Stimulated activated CD8-positive, alpha-beta memory T cell treated with anti-CD3 and anti-CD28 coated beads, Interleukin-15, amount 100 ng/mL, for 48 hours (primary cell): Measurements from ENCODE around the gene ESPN.
"Not testable (repeated sequence)": the region's sequence is repeated elsewhere in the genome, so short reads cannot be mapped to it uniquely, and the experiment has no call there.

Source experiments
- DNase-seq, 2 donors: peaks; one replicate each; pipeline ENCODE4 v3.0.0-alpha.2; 2020; ENCODE audit warnings: low read depth in 2 of 2

ESPN gene

GRCh38 chr1:6424619-6425593, at the start of gene ESPN:
Gene ESPN, plus strand, starts transcription at chr1:6424776. Its CDS starts 180 bp downstream, at chr1:6424956.
- DNase-seq: no peak

GRCh38 chr1:6378096-6378746, 46.4 kb upstream of the ESPN start:
- DNase-seq: no peak

GRCh38 chr1:6380037-6380436, 44.5 kb upstream of the ESPN start:
- no peak for DNase-seq

- DNase-seq: no peak
These were observed 40.4 kb upstream of the ESPN start for GRCh38 chr1:6384135-6384534.

GRCh38 chr1:6384962-6385361, 39.6 kb upstream of the ESPN start:
- no peak for DNase-seq

GRCh38 chr1:6385488-6386191, 38.9 kb upstream of the ESPN start:
- no peak for DNase-seq

GRCh38 chr1:6386371-6386949, 38.1 kb upstream of the ESPN start:
- DNase-seq: no peak

- DNase-seq: no peak
These were observed 34.6 kb upstream of the ESPN start for GRCh38 chr1:6389971-6390370.

- DNase-seq: no peak
These were observed 32.4 kb upstream of the ESPN start for GRCh38 chr1:6391951-6392808.

GRCh38 chr1:6392809-6393399, 31.7 kb upstream of the ESPN start:
- DNase-seq: peak in 1 of 2 donors; percentile 4

- peak; percentile 84 to 86 for DNase-seq
These were observed 31.0 kb upstream of the ESPN start, which contains the start of gene ACOT7 for GRCh38 chr1:6393400-6394187. Gene ACOT7, minus strand, starts transcription at chr1:6393767. Its CDS starts 368 bp downstream, at chr1:6393399.

GRCh38 chr1:6395130-6395529, 29.4 kb upstream of the ESPN start:
- not testable (repeated sequence) for DNase-seq

GRCh38 chr1:6395781-6396244, 28.8 kb upstream of the ESPN start:
- DNase-seq: not testable (repeated sequence)

GRCh38 chr1:6396998-6397397, 27.6 kb upstream of the ESPN start:
- no peak for DNase-seq

- no peak for DNase-seq
These were observed 26.6 kb upstream of the ESPN start for GRCh38 chr1:6397844-6398441.

GRCh38 chr1:6399294-6399693, 25.3 kb upstream of the ESPN start:
- no peak for DNase-seq

GRCh38 chr1:6401673-6402072, 22.9 kb upstream of the ESPN start:
- DNase-seq: no peak

GRCh38 chr1:6408023-6408422, 16.6 kb upstream of the ESPN start:
- no peak for DNase-seq

GRCh38 chr1:6409053-6409452, 15.5 kb upstream of the ESPN start:
- no peak for DNase-seq
